NB4 (cell line): ENCODE results near the gene RGS6.

Experiments
- DNase-seq: peaks from one replicate; pipeline ENCODE4 v3.0.0; 2010; ENCODE audit warnings: low read depth
- H3K4me3 ChIP-seq: one replicate; pipeline ENCODE4 v1.5.1; 2011; ENCODE audit warnings: mild to moderate bottlenecking, low read depth, low read length, moderate library complexity
- MYC ChIP-seq: IDR thresholded peaks from 2 replicates; pipeline ENCODE4 v1.6.1; 2011; ENCODE audit warnings: low read depth, low read length
- POLR2A ChIP-seq: IDR thresholded peaks from 2 replicates; pipeline ENCODE4 v1.6.1; 2011; ENCODE audit warnings: mild to moderate bottlenecking; ENCODE audit not compliant: insufficient read length; ENCODE audit errors: extremely low read depth
- TF ChIP-seq, protein P1 (sequence below): IDR thresholded peaks from 2 replicates; pipeline ENCODE4 v1.6.1; 2011; ENCODE audit warnings: low read depth, low read length
- TF ChIP-seq, protein P2 (sequence below): IDR thresholded peaks from one replicate; pipeline ENCODE4 v1.5.1; 2012; ENCODE audit warnings: low read depth, low read length

RGS6 gene

DNA sequence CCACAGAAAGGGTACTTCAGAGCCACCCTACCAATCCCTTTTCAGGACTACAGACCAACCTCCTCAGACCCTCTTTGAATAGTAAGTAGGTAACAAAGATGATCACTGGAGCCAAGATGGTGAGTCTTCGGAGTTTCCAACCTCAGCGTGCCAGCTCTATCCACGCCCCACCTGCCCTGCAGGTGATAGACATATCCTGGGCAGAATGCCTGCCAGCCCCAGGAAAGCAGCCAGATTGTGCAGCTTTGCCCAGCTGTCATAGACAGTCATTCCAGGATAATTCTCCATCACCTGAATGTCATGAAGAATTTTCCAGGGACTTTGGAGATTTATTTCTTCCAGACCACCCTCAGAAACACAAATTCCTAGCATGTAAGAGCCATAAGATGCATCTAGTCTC lies 434.4 kb downstream of the RGS6 start:
- TF ChIP-seq, protein P1, sequence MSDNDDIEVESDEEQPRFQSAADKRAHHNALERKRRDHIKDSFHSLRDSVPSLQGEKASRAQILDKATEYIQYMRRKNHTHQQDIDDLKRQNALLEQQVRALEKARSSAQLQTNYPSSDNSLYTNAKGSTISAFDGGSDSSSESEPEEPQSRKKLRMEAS: no peak
- TF ChIP-seq, protein P2, sequence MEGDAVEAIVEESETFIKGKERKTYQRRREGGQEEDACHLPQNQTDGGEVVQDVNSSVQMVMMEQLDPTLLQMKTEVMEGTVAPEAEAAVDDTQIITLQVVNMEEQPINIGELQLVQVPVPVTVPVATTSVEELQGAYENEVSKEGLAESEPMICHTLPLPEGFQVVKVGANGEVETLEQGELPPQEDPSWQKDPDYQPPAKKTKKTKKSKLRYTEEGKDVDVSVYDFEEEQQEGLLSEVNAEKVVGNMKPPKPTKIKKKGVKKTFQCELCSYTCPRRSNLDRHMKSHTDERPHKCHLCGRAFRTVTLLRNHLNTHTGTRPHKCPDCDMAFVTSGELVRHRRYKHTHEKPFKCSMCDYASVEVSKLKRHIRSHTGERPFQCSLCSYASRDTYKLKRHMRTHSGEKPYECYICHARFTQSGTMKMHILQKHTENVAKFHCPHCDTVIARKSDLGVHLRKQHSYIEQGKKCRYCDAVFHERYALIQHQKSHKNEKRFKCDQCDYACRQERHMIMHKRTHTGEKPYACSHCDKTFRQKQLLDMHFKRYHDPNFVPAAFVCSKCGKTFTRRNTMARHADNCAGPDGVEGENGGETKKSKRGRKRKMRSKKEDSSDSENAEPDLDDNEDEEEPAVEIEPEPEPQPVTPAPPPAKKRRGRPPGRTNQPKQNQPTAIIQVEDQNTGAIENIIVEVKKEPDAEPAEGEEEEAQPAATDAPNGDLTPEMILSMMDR: no peak
- no peak for TF ChIP-seq POLR2A
- no peak for TF ChIP-seq MYC
- no peak overlapping the region for H3K4me3 ChIP-seq

GRCh38 chr14:72369106-72369505 lies 436.9 kb downstream of the RGS6 start:
- no peak overlapping the region for H3K4me3 ChIP-seq
- TF ChIP-seq, protein P1: no peak
- TF ChIP-seq MYC: no peak
- no peak for TF ChIP-seq POLR2A
- TF ChIP-seq, protein P2: no peak
- no peak for DNase-seq

More for the DNA sequence above, 434.4 kb downstream of the RGS6 start:
- DNase-seq: no peak

DNA sequence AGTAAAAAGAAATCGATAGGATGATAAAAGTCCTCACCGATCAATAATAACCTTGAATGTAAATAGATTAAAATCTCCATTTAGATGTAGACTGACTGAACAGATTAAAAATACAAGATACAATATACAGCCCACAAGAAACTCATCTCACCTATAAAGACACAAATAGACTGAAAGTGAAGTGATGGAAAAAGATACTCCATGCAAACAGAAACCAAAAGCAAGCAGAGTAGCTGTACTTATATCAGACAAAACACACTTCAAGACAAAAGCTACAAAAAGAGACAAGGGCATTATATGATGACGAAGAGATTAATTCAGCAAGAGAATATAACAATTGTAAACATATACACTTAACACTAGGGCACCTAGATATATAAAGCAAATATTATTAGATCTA lies 444.8 kb downstream of the RGS6 start:
- DNase-seq: no peak
- TF ChIP-seq, protein P2: no peak
- TF ChIP-seq, protein P1: no peak
- TF ChIP-seq POLR2A (no peak), MYC (no peak)

GRCh38 chr14:72380456-72380855 lies 448.2 kb downstream of the RGS6 start:
- H3K4me3 ChIP-seq: no peak overlapping the region
- DNase-seq: no peak
- TF ChIP-seq MYC (no peak), POLR2A (no peak)
- TF ChIP-seq, protein P1: no peak
- TF ChIP-seq, protein P2: no peak

More for the DNA sequence above, 444.8 kb downstream of the RGS6 start:
- no peak overlapping the region for H3K4me3 ChIP-seq

GRCh38 chr14:72383865-72384264 lies 451.6 kb downstream of the RGS6 start:
- TF ChIP-seq MYC (no peak), POLR2A (no peak)
- TF ChIP-seq, protein P2: no peak
- TF ChIP-seq, protein P1: no peak
- DNase-seq: no peak
- H3K4me3 ChIP-seq: no peak overlapping the region

DNA sequence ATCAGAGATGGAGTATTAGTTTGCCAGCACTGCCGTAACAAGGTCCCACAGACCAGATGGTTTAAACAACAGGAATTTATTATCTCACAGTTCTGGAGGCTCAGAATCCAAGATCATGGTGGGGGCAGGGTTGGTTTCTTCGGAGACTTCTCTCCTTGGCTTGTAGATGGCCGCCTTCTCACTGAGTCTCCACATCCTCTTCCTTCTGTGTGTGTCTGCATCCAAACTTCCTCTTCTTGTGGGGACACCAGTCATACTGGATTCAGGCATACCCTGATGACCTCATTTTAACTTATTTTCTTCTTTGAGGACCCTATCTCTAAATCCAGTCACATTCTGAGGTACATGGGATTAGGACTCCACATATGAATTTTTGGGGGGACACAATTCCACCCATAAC lies 455.5 kb downstream of the RGS6 start:
- peak; percentile 10 for DNase-seq
- H3K4me3 ChIP-seq: no peak overlapping the region
- no peak for TF ChIP-seq MYC
- no peak for TF ChIP-seq POLR2A
- TF ChIP-seq, protein P2: no peak
- TF ChIP-seq, protein P1: no peak
